Epithelial cell of esophagus (primary cell): ENCODE results near the gene TRAPPC8.
"Not testable (repeated sequence)": the region's sequence is repeated elsewhere in the genome, so short reads cannot be mapped to it uniquely, and the experiment has no call there.

Experiments used
- DNase-seq: peaks from one replicate; pipeline ENCODE4 v3.0.0; 2010; ENCODE audit warnings: low read depth
- H3K4me3 ChIP-seq: 2 replicates; pipeline ENCODE4 v1.5.1; 2011; ENCODE audit warnings: mild to moderate bottlenecking, low read length, control low read depth
- TF ChIP-seq, protein P1 (sequence below): IDR thresholded peaks from 2 replicates; pipeline ENCODE4 v1.5.1; 2011; ENCODE audit warnings: low read depth, mild to moderate bottlenecking, low read length, control low read depth, inconsistent platforms; ENCODE audit not compliant: insufficient read depth; ENCODE audit errors: missing control alignments

Gene TRAPPC8

DNA sequence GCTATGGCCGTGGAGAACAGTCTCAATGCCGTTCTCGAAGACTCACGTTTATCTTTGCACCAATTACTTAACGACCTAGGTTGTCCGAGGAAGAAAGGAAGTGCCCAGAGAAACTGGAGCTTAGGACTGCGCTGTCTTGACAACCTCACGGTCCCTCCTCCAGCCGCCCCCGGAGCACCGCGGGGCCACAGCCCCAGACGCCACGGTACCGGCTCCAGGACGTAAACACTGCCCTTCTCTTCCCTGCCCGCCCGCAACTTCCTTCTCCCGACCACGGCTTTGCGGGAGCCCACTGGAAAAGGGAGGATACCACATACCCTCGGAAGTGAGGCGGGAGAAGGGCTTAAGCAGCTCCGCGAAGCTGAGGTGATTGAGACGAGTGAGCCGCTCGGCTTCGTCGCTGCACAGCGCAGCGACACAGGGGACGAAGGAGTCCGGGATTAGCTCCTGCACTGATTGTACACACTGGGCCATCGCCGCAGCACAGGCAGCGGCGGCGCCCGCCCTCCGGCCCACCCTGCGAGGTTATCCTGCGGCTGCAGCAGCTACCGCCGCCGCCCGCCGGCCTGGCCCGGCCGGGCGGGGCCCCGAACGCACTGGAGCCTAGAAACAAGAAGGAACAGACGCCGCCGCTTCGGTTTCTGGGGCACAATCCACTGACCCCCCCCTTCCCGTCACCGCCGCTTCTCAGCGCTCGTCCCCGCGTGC is 483 bp downstream of the TRAPPC8 start:
- TF ChIP-seq, protein P1, sequence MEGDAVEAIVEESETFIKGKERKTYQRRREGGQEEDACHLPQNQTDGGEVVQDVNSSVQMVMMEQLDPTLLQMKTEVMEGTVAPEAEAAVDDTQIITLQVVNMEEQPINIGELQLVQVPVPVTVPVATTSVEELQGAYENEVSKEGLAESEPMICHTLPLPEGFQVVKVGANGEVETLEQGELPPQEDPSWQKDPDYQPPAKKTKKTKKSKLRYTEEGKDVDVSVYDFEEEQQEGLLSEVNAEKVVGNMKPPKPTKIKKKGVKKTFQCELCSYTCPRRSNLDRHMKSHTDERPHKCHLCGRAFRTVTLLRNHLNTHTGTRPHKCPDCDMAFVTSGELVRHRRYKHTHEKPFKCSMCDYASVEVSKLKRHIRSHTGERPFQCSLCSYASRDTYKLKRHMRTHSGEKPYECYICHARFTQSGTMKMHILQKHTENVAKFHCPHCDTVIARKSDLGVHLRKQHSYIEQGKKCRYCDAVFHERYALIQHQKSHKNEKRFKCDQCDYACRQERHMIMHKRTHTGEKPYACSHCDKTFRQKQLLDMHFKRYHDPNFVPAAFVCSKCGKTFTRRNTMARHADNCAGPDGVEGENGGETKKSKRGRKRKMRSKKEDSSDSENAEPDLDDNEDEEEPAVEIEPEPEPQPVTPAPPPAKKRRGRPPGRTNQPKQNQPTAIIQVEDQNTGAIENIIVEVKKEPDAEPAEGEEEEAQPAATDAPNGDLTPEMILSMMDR = no peak
- peak; percentile 59 for DNase-seq
- H3K4me3 ChIP-seq = peak overlapping the region; percentile 86

DNA sequence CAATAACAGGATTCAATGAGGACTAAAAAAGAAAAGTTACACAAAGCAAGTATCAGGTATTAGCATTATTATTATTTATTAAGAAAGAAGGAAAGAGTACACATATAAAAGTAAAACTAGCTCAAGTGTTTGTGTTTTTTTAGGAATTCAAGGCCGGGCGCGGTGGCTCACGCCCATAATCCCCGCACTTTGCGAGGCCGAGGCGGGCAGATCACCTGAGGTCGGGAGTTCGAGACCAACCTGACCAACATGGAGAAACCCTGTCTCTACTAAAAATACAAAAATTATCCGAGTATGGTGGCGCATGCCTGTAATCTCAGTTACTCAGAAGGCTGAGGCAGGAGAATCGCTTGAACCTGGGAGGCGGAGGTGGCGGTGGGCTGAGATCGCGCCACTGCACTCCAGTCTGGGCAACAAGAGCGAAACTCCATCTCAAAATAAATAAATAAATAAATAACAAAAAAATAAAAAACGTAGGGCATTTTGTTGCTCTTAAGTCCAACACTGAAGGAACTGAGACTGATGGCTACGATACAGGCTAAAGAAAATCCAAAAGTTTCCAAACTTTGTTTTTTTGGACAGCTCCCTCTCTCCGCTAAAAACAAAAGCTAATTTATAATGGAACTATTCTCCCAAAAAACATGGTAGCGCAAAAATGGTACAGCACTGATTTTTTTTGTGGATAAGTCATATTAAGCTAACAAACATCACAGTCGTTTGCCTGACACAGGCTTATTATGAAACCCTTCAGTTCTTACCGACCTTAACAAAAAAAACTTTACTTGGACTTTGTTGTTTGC is 1.7 kb downstream of the TRAPPC8 start:
- DNase-seq = no peak
- peak overlapping the region; percentile 86 for H3K4me3 ChIP-seq
- TF ChIP-seq, protein P1 = no peak

DNA sequence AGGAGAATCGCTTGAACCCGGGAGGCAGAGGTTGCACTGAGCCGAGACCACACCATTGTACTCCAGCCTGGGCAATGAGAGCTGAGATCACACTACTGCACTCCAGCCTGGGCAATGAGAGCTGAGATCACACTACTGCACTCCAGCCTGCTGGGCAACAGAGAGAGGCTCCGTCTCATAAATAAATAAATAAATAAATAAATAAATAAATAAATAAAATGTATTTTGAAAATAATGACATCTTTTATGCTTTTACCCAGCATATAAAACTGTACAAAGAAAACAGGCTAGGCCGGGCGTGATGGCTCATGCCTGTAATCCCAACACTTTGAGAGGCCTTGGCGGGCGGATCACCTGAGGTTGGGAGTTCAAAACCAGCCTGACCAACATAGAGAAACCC is 8.2 kb downstream of the TRAPPC8 start:
- not testable (repeated sequence) for DNase-seq

DNA sequence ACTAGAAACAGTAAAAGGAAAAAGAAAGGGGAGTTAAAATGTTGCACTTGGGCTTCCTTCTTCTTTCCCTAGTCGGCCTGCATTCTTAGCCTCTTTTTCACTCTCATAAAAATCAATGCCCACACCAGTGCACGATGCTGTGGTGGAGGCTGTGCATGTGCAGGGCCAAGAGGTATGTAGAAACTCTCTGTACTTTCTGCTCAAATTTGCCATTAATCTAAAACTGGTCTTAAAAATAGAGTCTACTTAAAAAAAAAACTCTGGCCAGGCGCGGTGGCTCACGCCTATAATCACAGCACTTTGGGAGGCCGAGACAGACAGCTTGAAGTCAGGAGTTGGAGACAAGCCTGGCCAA is 11.1 kb downstream of the TRAPPC8 start:
- no peak overlapping the region for H3K4me3 ChIP-seq
- no peak for DNase-seq
- TF ChIP-seq, protein P1 = no peak

More for the DNA sequence above, 8.2 kb downstream of the TRAPPC8 start:
- not testable (repeated sequence) for H3K4me3 ChIP-seq

DNA sequence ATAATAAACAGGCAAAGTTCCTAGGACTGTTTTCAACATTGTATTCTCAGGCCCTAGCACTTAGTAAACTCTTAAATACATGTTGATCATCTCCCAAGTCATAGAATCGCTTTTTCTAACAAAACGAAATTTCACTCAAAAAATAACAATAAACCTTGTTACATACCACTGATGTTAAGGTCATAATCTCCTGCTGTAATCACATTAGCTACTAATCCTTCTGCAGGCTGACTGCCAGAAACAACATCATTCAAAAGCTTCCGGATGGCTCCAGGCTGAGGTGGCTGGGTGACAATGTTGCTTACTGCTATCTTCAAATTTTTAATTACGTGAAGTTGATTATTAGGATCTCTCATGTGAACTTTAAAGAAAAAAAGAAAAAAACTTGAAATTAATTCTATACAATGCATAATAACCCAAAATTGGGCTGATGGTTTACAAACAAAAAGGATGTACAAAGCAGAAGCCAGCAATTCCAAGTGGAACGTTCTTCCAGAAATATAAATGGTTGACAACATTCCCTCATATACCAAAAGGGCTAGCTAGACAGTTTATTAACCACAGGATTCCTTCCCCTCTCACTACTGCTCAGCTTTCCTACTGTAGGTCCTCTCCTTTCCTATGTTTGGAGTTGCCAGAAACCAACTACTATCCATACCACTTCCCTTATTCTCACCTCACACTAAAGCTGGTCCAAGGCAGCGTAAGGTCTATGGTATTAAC is 11.6 kb downstream of the TRAPPC8 start:
- peak; percentile 43 for DNase-seq
- no peak overlapping the region for H3K4me3 ChIP-seq
- TF ChIP-seq, protein P1 = no peak

DNA sequence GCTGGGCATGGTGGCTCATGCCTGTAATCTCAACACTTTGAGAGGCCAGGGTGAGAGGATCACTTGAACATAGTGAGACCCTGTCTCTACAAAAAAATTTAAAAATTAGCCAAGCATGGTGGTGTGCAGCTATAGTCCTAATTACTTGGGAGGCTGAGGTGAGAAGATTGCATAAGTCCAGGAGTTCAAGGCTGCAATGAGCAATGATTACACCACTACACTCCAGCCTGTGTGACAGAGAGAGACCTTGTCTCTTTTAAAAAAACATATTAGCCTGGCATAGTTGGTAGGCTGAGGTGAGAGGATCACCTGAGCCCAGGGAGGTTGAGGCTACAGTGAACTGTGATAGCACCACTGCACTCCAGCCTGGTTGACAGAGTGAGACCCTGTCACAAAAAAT is 13.7 kb downstream of the TRAPPC8 start:
- TF ChIP-seq, protein P1 = no peak

DNA sequence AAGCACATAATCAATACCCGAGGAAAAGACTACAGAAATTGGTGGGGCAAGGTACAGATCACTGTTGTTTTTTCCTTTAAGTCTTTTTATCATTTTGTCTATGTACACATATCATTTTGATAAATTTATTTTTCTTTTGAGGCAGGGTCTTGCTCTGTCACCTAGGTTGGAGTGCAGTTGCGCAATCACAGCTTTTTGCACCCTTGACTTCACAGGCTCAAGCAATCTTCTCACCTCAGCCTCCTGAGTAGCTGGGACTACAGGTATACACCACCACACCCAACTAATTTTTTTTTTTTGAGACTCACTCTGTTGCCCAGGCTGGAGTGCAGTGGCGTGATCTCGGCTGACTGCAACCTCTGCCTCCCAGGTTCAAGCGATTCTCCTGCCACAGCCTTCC is 15.9 kb downstream of the TRAPPC8 start:
- not testable (repeated sequence) for DNase-seq, H3K4me3 ChIP-seq

More for the DNA sequence above, 13.7 kb downstream of the TRAPPC8 start:
- DNase-seq = peak; percentile 15
- H3K4me3 ChIP-seq = no peak overlapping the region
